Ectodermal cell (in vitro differentiated cells): ENCODE measurements around the gene LRRC43.

Experiments
- H3K27ac ChIP-seq: 2 replicates; pipeline ENCODE4 v1.7.0; 2013; ENCODE audit warnings: mild to moderate bottlenecking, low read depth, low read length; ENCODE audit not compliant: insufficient read depth, poor library complexity, severe bottlenecking
- H3K27me3 ChIP-seq: 2 replicates; pipeline ENCODE4 v1.7.0; 2013; ENCODE audit warnings: mild to moderate bottlenecking, low read length; ENCODE audit not compliant: insufficient read depth, control insufficient read depth, poor library complexity, severe bottlenecking
- H3K36me3 ChIP-seq: one replicate; pipeline ENCODE4 v1.7.0; 2013; ENCODE audit warnings: low read length; ENCODE audit not compliant: control insufficient read depth, insufficient read depth
- H3K4me1 ChIP-seq: one replicate; pipeline ENCODE4 v1.7.0; 2013; ENCODE audit warnings: low read length; ENCODE audit not compliant: control insufficient read depth, insufficient read depth
- H3K4me3 ChIP-seq: 2 replicates; pipeline ENCODE4 v1.7.0; 2013; ENCODE audit warnings: low read depth, low read length, control low read depth; ENCODE audit not compliant: insufficient read depth
- H3K9me3 ChIP-seq: 2 replicates; pipeline ENCODE4 v1.7.0; 2013; ENCODE audit warnings: mild to moderate bottlenecking, low read length, moderate library complexity; ENCODE audit not compliant: control insufficient read depth
- WGBS, 2 experiments: methylation state at CpG; one replicate each; pipeline ENCODE4 v1.1.7; 2013; ENCODE audit warnings: missing lambda C conversion rate in 2 of 2; 5-methylcytosine and 5-hydroxymethylcytosine counted together

LRRC43 gene

DNA sequence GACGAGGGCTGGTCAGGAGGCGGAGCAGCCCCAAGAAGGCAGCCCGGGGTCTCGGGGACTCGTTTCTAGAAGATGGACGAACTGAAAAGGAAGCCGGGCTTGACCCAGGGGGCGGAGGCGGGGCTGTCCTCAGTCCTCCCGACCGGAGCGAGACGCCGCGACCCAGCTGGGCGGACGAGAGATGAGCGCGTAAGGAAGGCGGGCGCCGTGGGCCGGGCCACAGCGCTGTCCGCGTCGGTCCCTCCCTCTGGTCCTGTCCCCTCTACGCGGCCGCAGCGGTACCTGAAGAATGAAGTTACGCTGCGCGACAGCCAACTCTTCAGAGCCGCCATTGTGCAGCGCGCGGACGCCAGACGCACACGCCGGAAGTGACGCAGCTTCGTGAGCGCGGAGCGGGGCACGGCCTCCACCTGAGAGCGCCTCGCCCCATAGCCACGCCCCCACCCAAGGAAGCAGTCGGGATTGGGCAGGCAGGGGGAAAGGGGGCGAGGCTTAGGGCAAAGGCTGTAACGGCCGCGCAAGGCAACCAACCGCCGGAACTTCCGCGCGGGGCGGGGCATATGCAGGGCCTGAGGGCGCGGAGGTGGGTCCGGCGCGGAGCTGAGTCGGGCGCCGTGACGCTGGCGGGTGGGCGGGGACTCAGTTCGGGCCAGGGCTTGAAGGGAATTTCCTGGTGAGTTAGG, 42.9 kb downstream of the LRRC43 start, which contains the start of gene DIABLO:
Gene DIABLO, minus strand, starts transcription at position 370 of the 683 bp plus-strand sequence. Its CDS starts 38 bp downstream, at position 332.
- peak within 1 kb of the TSS; percentile 95 for H3K27ac ChIP-seq
- no peaks in the 10 kb centered on the region for H3K27me3 ChIP-seq
- H3K4me3 ChIP-seq, result peak within 1 kb of the TSS; percentile 86
- H3K9me3 ChIP-seq, result no peaks in the 10 kb centered on the region
- peaks cover 10% of the 10 kb centered on the region for H3K36me3 ChIP-seq
- H3K4me1 ChIP-seq, result peaks cover 24% of the 10 kb centered on the region
- 0% methylated on average over 74 of the region's 74 CpGs for WGBS, 2 experiments

DNA sequence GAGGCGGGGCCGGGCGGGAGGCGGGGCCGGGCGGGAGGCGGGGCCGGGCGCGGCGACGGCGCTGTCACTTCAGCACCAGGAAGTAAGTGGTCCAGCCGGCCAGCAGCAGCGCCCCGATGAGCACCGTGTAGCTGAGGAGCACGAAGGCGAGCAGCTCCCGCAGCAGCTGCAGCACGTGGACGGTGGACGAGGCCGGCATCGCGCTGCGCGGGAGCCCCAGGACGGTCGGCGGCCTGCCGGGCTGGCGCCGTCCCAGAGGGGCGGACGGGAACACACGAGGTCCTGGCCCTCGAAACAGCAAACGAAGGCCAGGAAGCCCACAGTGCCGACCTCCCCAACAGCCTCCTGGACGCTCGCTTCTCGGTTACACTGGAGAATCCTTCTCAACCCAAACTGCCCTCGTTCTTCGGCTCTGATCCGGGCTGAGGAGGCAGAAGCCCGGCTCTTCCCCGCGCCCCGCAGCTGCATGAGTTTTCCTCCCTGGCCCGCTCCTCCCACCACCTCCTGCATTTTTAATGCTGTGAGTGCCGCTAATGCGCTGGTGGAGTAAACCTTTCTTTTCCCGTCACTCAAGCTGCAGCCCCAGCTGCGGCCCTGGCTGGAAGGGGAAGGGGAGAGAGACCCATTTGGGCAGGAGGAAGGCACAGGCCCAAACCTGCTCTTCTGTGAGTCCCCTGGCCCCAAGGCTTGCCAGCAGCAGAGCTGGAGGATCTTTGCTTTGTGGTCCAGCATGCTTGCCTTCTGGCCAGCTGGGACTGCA, 43.6 kb downstream of the LRRC43 start:
- H3K36me3 ChIP-seq, result peaks cover 5% of the 10 kb centered on the region
- H3K27ac ChIP-seq, result no peak overlapping the region
- H3K27me3 ChIP-seq, result no peaks in the 10 kb centered on the region
- WGBS, 2 experiments, result 26 to 28% methylated on average over 55 of the region's 55 CpGs
- H3K4me1 ChIP-seq, result peaks cover 24% of the 10 kb centered on the region
- H3K4me3 ChIP-seq, result no peak overlapping the region
- no peaks in the 10 kb centered on the region for H3K9me3 ChIP-seq

DNA sequence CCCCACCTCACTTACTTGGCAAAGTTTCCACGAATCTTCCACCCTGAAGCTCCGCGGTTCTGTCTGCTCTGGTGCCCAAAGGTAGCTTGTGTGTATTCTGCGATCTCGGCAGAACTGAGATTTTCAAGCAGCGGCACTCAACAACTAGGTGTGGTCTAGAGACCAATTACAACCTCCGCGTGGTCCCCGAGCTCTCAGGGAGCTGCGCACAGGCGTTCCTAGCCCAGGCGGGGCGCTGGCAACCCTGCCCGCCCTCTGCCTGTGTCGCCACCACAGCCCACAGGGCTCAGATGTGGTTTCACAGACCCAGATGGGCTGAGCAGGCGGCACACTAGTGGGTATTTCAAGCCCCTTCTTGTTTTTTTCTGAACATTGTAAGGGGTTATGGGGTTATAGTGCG, 44.4 kb downstream of the LRRC43 start:
- Histone ChIP-seq H3K27me3 (no peaks in the 10 kb centered on the region), H3K4me1 (peaks cover 24% of the 10 kb centered on the region), H3K36me3 (peaks cover 7% of the 10 kb centered on the region), H3K27ac (no peak overlapping the region), H3K4me3 (no peak overlapping the region), H3K9me3 (no peaks in the 10 kb centered on the region)
- WGBS, 2 experiments, result 95 to 96% methylated on average over 17 of the region's 17 CpGs

DNA sequence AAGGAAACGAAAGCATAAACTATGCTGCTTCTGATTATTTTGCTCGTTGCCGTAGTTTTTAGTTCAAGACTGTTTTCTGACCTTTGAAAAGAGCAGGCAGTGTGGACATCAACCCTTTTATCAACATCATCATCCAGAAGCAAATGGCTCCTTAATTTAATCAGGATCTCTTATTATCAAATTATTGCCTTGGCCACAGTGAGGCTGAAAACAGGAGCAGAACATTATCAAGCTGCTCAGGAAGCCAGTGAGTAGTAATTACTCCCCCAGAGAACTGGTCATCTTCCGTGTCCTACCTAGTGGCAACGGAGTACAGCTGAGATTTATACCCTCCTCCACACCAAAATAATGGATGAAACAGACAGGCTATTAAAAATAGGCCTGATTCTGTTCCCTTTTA, 45.2 kb downstream of the LRRC43 start:
- H3K27me3 ChIP-seq, result no peaks in the 10 kb centered on the region
- no peaks in the 10 kb centered on the region for H3K9me3 ChIP-seq
- peaks cover 18% of the 10 kb centered on the region for H3K4me1 ChIP-seq
- H3K4me3 ChIP-seq, result no peak overlapping the region
- H3K27ac ChIP-seq, result no peak overlapping the region
- peaks cover 13% of the 10 kb centered on the region for H3K36me3 ChIP-seq
- 92 to 97% methylated on average over 5 of the region's 5 CpGs for WGBS, 2 experiments

DNA sequence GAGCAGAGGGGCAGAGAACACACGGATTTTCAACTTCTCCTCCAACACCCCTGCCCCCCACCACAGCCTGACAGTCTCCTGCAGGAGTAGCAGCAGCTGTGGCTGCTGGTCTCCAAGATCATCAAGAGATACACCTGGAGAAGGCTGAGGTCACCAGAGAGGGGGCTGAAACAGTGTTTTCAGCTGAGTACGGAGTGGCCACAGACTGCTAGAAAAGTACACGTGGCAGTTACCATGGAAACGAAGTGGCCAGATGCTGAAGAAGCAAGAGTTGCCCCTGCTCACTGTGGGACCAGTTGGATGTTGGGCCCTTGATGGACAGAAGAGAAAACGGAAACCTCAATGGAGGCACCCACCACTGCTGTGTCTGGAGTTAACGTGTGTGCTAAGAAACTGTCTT, 47.9 kb downstream of the LRRC43 start:
- Histone ChIP-seq H3K9me3 (no peaks in the 10 kb centered on the region), H3K36me3 (peaks cover 15% of the 10 kb centered on the region), H3K4me3 (no peak overlapping the region), H3K4me1 (no peaks in the 10 kb centered on the region), H3K27ac (no peak overlapping the region), H3K27me3 (no peaks in the 10 kb centered on the region)
- WGBS, 2 experiments, result 80% methylated on average over 6 of the region's 6 CpGs

DNA sequence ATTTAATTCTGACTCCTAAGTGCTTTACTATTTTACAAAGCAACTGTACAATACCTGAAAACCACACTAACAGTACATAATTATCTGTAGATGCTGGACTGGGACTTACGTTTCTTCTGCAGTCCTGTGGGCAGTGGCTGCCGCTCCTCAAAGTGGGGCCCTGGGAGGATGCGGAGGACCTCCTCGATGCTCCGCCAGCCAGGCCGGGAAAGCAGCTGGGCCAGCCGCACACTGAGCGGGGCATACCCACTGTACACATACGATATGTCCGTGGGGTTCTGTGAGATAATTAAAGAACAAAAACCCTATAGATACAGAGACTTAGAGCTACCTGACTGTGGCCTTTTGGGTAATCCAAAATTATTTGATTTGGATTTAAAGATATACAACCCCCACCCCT, 49.8 kb downstream of the LRRC43 start:
- 97% methylated on average over 10 of the region's 10 CpGs for WGBS, 2 experiments
- Histone ChIP-seq H3K27ac (no peak overlapping the region), H3K4me1 (no peaks in the 10 kb centered on the region), H3K36me3 (peaks cover 15% of the 10 kb centered on the region), H3K4me3 (no peak overlapping the region), H3K9me3 (no peaks in the 10 kb centered on the region), H3K27me3 (no peaks in the 10 kb centered on the region)

DNA sequence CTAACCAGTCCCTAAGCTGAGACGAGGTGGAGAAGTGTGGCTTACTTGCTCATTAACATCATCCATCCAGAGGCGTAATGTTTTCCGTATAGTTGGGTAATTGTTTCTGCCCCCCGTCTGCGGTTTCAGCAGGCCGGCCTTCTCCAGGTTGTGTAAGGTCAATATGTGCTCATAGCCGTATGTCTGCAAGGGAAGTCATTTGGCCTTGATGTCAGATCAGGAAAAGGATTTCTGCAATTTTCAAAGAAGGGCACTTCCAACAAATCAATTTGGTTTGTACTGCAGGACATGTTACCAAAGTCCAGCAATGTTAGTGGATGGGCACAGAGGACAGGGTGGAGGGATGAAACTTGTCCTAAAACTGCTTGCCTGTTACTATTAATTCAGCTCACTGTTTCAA, 52.8 kb downstream of the LRRC43 start:
- peaks cover 15% of the 10 kb centered on the region for H3K36me3 ChIP-seq
- H3K27me3 ChIP-seq, result no peaks in the 10 kb centered on the region
- WGBS, 2 experiments, result 88 to 90% methylated on average over 7 of the region's 7 CpGs
- H3K9me3 ChIP-seq, result no peaks in the 10 kb centered on the region
- no peak overlapping the region for H3K27ac ChIP-seq
- H3K4me1 ChIP-seq, result no peaks in the 10 kb centered on the region
- no peak overlapping the region for H3K4me3 ChIP-seq

DNA sequence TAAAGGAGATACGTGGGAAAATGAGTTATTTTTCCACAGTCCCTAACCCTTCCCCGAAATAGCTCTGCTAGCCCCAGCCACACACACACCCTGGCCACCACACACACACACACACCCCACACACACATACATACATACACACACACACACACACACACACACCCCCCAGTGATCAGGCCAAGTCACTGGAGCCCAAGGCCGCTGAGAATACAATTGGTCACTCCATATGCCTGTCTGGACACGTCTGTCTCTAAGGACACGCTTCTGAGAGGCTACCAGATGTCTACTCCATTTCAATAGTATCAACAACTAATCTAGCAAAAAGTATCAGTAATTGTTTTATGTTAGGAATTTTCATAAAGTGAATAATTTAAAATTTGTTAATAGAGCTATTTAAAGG, 55.9 kb downstream of the LRRC43 start:
- no peak overlapping the region for H3K27ac ChIP-seq
- H3K9me3 ChIP-seq, result no peaks in the 10 kb centered on the region
- no peaks in the 10 kb centered on the region for H3K4me1 ChIP-seq
- peaks cover 2% of the 10 kb centered on the region for H3K36me3 ChIP-seq
- H3K4me3 ChIP-seq, result no peak overlapping the region
- H3K27me3 ChIP-seq, result no peaks in the 10 kb centered on the region
- WGBS, 2 experiments, result 95 to 97% methylated on average over 5 of the region's 5 CpGs

DNA sequence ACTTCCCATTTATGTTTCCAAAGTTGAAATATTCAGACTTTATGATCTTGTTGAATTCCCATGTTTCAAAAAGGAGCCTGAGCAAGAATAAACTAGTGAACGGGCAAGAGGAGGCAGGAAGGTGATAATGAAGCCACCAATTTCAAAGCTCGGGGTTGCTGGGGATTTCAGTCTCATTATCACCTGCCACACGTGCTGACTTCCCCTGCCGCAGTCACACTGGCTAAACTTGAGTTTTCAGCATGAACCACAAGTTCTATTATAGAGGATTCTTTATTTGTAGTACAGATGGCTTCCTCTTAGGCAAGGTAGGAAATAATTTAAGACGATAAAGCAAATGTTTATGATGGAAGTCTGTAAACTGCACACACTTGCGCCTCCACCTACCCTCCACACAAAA, 61.0 kb downstream of the LRRC43 start:
- 97 to 100% methylated on average over 4 to 5 of the region's 6 CpGs for WGBS, 2 experiments
- Histone ChIP-seq H3K36me3 (peaks cover under 1% of the 10 kb centered on the region), H3K4me3 (no peak overlapping the region), H3K4me1 (no peaks in the 10 kb centered on the region), H3K27me3 (no peaks in the 10 kb centered on the region), H3K27ac (no peak overlapping the region), H3K9me3 (no peaks in the 10 kb centered on the region)

DNA sequence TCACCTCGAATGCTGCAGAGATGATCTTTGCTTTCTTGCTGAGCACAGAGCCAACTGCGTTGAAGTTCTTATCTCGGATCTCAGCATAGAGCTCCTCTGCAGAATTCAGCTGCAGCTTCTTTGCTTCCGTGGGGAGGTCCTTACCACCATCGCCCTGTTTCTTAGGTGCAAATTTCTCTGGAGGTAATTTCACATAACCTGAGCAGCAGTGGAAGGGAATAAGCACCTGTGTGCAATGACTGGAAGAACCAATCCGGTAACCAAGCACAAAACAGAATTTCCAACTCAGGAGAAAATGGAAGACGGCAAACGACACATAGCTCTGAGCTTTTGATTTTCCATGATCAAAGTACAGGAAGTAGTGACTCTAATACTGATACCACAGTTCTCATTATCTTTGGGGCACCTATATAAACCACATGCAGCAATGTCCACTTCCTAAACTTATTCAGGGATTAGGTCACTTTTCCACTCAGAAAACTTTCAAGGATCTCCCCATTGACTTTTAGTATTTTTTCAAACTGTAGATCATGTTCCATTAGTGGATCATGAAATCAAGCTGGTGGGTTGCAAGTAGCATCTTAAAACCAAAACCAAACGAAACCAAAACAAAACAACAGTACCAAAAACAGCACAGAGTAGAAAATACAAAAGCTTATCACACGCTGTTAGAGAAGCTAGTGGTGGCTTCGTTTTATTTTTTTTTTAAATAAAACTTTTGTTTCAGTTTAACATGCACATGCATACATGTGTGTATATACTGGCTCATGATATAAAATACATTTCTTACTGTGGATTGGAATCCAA, 61.8 kb downstream of the LRRC43 start:
- Histone ChIP-seq H3K4me3 (no peak overlapping the region), H3K4me1 (no peaks in the 10 kb centered on the region), H3K27ac (no peak overlapping the region), H3K36me3 (peaks cover 8% of the 10 kb centered on the region), H3K27me3 (no peaks in the 10 kb centered on the region), H3K9me3 (no peaks in the 10 kb centered on the region)
- WGBS, 2 experiments, result 93 to 94% methylated on average over 9 to 11 of the region's 11 CpGs
